ENCODE measurements around the gene SLC9C1.

Gene SLC9C1

GRCh38 chr3:112128843-112129727, 164.9 kb downstream of the SLC9C1 start:
- DNase-seq: peak; percentile 81

DNA sequence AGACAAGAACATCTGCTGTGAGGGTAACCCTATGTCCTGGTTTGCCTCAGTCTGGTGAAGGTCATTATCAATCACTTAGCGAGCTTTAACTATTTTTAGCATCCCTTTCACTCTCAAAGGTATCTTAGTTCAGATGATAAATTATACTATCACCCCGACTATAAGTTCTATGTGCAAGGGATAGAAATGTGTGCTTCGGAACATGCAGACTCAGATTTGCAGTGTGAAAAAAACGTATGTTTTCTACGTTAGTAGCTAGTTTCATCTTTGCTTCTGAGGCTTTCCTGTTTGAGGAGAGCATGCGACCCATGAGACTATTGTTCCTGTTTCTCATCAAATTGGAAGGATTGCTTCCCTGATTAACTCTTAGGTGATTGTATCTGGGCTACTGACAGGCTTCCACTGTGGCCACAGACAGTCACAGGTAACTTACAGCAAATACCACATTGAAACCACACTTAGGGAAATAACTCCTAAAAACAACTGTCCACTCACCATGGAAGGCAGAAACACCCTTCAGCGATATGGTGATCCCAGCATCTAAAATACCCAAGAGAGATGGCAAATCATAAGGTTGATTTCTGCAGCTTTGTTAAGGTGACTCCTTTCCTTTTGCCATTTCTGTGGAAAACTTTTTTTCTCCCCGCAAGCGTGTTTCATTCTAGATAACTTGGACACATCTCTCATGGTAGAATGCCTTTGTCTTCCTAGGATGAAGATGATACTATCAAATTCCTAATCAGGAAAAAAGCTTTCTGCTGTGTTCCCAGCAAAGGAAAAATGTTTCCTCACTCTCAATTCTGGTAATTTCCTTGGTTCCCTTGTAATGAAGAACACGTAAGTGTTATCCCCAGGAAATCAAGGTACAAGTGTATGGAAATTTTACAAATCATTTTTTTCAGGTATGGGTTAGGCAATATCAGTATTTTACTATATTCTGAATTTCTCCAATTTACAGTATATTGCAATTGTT, 166.2 kb downstream of the SLC9C1 start:
- DNase-seq: no peak

DNA sequence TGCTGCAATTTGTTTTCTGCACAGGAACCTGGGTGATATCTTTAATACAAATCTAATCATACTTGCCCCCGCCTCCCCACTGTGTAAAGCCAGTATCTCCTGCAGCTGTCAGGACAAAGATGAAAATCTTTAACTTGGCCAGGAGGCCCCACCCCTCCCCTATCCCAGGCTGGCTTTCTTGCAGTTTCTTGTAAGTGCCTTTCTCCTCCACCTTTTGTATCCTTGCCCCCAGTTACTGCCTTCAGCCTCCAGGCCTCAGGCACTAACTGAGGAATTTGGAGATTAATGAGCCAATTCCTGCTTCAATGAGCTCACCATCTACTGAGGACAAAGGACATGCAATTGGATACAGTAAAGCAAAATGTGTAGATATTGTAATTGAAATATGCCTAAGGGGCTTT, 167.5 kb downstream of the SLC9C1 start:
- DNase-seq: no peak

DNA sequence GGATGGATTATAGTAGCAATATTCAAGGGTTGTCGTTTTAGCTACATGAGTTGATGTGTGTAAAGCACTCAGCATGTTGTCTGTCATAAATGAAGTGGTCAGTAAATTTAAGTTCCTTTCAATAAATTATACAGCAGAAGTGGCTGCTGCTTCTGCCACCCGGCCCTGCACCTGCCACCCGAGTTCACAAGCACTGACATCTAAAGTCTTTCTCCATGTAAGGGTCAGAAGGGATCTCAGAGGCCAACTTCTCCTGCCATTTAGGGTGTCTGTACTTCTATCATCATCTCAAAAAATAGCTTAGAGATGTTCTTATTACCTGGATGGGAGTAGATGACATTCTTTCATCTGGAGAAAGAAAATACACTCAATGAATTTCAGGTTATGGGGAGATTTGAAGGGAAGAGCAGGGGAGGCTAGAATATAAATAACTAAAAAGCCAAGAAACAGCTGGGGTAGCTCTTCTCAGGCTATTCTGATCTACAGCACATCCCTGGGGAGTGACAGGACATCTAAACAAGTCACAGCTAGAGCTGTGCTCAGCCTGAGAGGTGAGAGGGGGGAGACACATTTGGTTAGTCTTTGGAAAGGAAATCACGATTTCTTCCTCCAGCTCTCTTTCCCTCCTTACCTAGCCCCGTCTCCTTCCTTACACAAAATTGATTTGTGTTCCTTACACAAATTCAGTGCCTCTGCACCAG, 169.0 kb downstream of the SLC9C1 start:
- no peak for DNase-seq

GRCh38 chr3:112123548-112123947, 170.5 kb downstream of the SLC9C1 start:
- no peak for DNase-seq

DNA sequence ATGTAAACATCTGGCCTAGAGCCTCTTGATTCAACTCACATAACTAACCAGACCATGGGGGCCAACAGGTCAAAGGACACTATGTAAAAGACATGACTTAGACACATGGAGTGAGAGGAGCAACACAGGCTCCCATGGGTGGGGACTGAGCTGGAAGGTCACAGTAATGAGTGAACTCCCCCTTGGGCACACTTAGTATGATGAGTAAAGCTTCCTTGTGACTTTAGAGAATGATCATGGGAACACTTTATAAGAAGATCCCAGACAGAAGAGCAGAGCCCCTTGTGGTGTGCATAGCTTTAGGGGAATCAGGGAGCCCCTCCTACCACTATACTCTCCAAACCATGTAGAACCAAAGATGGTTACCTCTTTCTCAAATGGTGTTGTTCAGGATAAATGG, 171.1 kb downstream of the SLC9C1 start:
- DNase-seq: no peak

DNA sequence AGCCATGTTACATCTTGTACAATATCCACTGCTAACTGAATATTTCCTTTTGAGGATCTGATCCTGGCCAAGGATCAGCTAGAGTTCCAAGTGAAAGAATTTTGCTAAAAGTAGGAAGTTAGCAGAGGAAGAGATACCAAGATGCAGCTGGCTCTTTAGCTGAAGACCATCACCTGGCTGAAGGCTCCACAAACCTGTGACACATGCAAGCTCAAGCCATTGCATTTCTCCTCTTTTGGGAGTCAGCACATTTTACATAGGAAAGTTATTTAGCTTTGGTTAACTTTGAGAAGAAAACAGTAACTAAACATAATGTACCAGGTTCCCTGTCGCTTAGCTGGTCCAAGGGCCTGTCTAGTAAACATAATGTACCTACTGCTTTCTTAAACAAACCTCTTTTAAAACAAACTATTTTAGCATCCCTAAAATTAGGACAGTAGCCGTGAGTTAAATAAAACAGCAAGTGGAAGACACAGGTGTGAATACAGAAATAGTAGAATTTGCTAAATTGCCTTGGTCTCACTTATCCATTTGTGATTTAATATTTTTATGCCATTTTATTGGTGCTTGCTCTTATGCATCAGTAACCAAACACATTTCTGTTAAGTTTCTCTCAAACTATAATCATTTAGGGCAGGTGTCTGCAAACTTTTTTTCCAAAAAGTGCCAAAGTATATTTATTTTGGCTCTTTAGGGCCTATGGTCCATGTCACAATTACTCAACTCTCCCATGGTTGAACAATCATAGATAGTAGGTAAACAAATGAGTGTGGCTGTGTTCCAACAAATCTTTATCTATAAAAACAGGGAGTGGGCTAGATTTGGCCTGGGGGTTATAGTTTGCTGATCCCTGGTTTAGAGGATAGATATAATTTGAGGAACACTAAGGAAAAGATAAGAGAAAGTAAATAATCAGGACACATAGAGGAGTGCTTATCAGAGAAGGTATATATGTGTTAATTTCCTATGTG, 172.2 kb downstream of the SLC9C1 start:
- DNase-seq: no peak

DNA sequence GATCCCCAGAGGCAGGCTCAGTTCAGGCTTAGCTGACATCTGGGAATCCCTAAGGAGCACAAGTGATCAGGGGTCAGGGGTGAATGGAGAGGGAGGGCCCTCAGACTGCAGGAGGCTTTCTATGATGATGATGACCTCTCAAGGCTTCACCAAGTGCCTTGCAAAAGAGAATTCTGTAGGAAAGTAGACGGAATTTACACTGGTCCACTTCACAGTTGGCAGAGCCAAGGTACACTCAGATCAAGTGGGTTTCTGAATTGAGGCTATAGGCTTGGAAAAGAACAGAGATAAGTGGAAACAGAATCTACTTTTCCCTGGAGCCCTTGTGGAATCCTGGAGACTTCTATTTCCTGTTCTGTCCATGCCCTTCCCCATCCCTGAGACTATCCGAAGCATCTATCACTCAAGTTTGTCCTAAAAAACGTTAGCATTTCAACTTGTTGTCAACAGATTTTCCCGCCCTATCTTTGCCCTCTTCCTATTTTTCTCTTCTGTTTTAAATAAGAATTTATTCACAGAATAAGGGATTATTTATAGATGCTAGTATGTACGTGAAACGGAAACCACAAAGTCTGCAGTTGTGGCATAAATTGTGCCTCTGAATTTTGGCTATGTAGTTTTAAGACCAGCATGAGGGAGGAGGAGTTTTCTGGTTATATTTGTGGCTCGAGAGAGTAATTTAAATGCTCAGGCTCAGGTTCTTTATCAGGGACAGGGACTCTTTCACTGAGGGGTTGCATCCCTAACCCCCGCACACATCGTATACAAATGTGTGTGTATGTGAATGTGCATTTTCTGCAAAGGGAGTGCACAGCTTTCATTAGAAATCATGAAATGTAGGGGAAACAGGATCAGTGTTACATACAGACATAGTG, 173.8 kb downstream of the SLC9C1 start:
- no peak for DNase-seq

- peak; percentile 57 for DNase-seq
Observed at GRCh38 chr3:112117841-112118571, 176.0 kb downstream of the SLC9C1 start.

DNA sequence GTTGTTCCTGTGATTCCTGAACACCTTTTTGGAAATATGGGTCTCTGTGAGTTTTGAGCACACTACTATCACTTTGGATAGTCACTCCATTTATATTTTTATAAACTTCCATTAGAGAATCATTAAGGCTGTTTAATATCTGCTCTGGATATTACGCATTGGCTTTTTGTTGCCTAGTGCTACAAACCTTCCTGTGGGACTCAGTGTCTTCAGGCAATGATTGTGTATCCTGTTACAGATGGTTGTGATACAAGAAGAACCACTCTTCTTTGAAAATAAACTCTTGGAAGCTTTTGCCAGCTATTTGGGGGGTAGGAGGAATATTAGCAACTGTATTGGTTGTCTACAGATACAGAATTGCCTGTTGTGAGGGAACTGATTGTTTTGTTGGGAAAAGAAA, 176.6 kb downstream of the SLC9C1 start:
- DNase-seq: no peak

DNA sequence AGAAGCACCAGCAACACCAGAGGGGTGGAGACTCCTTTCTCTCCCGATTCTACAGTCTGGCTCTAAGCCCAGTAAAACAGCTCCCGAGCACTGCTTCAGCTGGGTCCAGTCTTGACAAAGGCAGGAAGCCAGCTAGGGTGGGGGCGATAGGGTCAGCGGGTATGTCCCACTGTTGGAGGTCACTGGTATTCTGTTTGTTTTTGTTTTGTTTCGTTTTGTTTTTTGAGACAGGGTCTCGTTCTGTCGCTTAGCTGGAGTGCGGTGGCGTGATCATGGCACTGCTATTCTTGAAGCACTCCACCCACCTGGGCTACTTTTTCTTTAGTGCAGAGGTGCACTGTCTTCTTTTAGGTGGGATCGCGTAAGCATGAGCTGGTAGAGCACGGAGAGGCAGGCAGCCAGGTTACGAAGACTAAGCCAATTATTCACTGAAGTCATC, 177.2 kb downstream of the SLC9C1 start:
- no peak for DNase-seq

DNA sequence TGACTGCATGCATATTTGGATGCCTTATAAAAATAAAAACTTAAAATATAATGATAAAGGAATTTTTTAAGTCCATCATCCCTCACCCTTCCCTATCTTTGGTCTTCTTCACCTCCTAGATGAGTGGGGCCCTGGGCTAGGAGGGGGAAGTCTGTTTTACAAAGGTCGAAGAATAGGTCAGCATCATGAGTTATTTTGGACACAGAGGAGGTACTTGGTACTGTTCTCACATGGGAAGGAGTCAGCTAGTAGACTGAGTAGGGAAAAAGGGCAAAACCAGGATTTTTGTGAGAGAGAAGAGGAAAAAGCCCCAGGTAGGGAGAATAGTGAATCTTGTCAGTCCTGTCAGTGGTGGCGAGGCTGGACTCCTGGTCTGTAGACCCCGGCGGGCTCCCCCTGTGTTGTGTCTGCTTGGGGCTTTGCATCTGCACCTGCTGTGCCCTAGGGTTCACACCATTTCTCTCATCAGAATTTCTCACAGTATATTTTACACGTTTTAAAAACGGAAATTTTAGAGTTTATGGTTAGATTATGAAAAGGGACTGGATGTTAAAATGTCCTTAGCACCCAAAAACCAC, 178.1 kb downstream of the SLC9C1 start:
- no peak for DNase-seq

DNA sequence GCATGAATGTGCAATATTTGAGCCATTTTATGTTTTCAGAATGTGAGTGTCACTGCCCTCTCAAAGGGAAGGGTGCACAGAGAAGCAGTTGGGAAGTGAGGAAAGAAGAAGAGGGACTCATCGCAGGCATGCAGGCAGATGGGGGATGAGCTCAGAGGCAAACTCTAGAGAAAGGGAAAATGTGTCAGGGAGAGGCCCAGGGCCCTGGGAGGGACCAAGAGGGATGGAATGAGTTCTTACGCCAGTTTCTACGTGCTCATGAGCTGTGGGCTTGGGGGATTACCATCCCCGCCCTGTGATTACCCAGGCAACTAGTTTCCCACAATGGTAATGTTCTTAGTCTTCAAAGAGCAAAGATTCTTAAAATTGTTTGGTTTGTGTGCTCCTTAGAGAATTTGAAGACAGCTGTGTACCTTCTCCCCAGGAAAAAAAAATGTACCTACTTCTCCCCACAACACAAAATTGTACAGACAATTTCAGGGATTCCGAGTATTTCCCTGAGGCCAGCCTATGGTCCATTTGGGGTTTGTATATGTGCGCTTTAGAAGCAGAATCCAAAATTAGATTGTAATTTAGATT, 178.8 kb downstream of the SLC9C1 start:
- DNase-seq: no peak

- no peak for DNase-seq
Observed at GRCh38 chr3:112114576-112115160, 179.3 kb downstream of the SLC9C1 start.

- peak; percentile 71 for DNase-seq
Observed at GRCh38 chr3:112111785-112112402, 182.1 kb downstream of the SLC9C1 start.

DNA sequence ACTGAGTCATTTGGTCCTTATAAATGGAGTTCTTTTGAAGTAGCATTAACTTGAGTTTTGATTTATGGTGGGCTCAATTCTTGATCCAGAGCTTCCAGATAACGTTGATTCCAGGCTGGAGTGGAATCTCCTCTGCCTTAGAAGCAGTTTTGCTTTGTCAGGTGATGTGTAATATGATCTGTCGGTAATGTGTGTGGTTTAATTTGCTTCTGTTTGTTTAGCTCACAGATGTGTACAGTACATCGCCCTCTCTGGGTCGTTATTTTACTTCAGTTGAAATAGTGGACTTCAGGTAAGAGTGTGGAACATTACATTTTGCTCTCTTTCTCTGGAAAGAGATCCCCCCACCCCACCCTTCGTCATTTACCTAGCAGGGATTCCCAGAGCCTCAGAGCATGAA, 184.7 kb downstream of the SLC9C1 start:
- DNase-seq: no peak

DNA sequence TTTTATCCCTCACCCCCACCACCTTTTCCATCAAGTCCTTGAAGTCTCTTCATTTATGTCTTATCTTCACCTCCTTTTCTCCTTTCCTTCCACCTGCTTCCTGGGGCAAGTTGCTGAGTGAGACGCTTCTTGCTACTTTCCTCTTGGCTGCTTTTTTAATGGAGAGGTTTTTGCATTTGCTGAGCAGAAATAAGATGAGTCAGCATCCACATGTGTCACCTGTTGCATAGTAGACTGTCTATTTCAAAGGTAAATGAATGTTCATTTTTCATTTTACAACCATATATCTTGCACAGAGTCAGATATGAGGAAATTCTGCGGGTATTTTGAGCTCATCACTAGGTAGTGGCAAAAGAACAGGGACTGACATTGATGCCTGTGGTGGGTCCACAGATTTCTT, 189.2 kb downstream of the SLC9C1 start:
- no peak for DNase-seq

- no peak for DNase-seq
Observed at GRCh38 chr3:112101916-112102315, 192.1 kb downstream of the SLC9C1 start.
